ENCODE measurements around the gene GPR132. TPM values are rescaled to one million over a fixed set of nuclear protein-coding genes. Genes with fewer than 3 reads are reported as not detected.

Gene GPR132
- total and polyA plus RNA-seq, 2 of the 8 experiments (the other 6 are each of a cell fraction or from before 2014, with no cell fraction given): 0.11 TPM; not detected in 1

DNA sequence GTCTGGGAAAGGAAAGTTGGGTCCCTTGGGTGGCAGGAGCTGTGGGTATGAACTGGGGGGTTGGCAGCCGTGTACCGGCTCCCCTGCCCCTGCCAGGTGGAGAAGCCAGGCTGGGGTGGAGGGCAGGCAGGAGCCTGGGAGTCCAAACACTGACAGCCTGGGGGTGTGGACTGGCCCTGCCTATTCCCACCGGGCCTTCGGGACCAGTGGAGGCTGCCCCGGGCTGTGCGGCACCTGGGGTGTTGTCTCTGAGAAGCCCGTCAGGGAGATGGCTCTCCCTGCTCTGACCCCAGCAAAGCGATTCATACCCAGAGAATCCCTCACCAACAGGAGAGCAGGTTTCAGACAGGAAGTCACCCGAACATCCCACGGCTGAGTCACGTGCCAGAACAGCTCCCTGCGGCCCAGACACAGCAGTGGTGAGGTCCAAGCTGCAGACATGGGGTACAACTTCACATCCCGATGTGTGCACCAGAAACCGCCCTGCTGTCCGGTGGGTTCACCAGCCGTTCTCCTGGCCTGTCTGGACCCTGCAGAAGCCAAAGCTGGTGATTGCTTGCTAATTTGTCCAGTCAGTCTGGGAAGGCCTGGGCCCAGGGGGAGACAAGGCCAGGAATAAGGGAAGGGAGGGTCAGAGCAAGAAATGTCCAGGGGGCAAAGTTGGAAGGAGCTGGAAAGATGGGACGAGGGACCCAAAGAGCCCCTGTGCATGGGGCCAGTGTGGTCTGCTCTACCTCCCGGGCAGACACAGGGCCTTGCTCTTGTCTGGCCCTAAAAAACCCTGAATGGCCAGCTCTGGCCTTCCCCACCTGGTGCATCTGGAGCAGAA lies 2.1 kb upstream of the GPR132 start (continued):
- TF ChIP-seq EP300 (IDR thresholded peaks at IDR 0.05; ENCODE audit: borderline replicate concordance in 1 of 2, low read depth in 2 of 2, low read length in 2 of 2) (no peak), ASH2L (IDR thresholded peaks at IDR 0.05; ENCODE audit: low read length) (no peak), CBX8 (IDR thresholded peaks at IDR 0.05; ENCODE audit: borderline replicate concordance, low read depth, low read length) (no peak), CTBP2 (IDR thresholded peaks at IDR 0.05; ENCODE audit: borderline replicate concordance, insufficient read depth, insufficient read length, low read length) (no peak), POLR2AphosphoS5 (IDR thresholded peaks at IDR 0.05; ENCODE audit: low read depth, low read length) (no peak), TAF1 (IDR thresholded peaks at IDR 0.05; ENCODE audit: low read depth, low read length) (no peak), CREB1 (IDR thresholded peaks at IDR 0.05) (no peak)
- TF ChIP-seq, protein P1, sequence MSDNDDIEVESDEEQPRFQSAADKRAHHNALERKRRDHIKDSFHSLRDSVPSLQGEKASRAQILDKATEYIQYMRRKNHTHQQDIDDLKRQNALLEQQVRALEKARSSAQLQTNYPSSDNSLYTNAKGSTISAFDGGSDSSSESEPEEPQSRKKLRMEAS (IDR thresholded peaks at IDR 0.05): no peak

Measured in H1 (cell line).